Upper lobe of left lung (tissue), 6 donors: Measurements from ENCODE around the gene SMOC2. TPM values are rescaled to one million over a fixed set of nuclear protein-coding genes. Genes with fewer than 3 reads are reported as not detected.
A peak's percentile ranks its signal among the peaks of the same experiment; 100 is the strongest.

Experiments
- ATAC-seq, 2 donors: fragments of 200-7000 bp; cut with Tn5 transposase; one replicate each; pipeline ENCODE4 v1.9.1; 2022; ENCODE audit warnings: mild to moderate bottlenecking in 2 of 2, moderate library complexity in 2 of 2; ENCODE audit not compliant: low FRiP score in 2 of 2
- DNase-seq, 2 donors: peaks; one replicate each; pipeline ENCODE4 v3.0.0-alpha.2; 2019 to 2020
- H3K27ac ChIP-seq, 4 donors: fragments of 200-600 bp; sonication (generic); one replicate each; pipeline ENCODE4 v1.5.1; 2016 to 2019
- H3K27me3 ChIP-seq, 4 donors: fragments of 200-600 bp; sonication (generic); one replicate each; pipeline ENCODE4 v1.5.1; 2017 to 2019
- H3K36me3 ChIP-seq, 4 donors: fragments of 200-600 bp; sonication (generic); one replicate each; pipeline ENCODE4 v1.5.1; 2016 to 2019
- H3K4me1 ChIP-seq, 4 donors: fragments of 200-600 bp; sonication (generic); one replicate each; pipeline ENCODE4 v1.5.1; 2018 to 2019
- H3K4me3 ChIP-seq, 4 donors: fragments of 200-600 bp; sonication (generic); one replicate each; pipeline ENCODE4 v1.5.1; 2017 to 2019; ENCODE audit warnings: mild to moderate bottlenecking in 2 of 4, moderate library complexity in 1 of 4
- H3K9me3 ChIP-seq, 4 donors: fragments of 200-600 bp; sonication (generic); one replicate each; pipeline ENCODE4 v1.5.1; 2018 to 2019
- EP300 ChIP-seq, 4 donors: sonication (generic); formaldehyde crosslinking; IDR thresholded peaks; one replicate each; pipeline ENCODE4 v1.5.1; 2017; ENCODE audit warnings: antibody characterized with exemption in 4 of 4, control low read depth in 2 of 4
- POLR2A ChIP-seq, 4 donors: fragments of 450-650 bp; IDR thresholded peaks; one replicate each; pipeline ENCODE4 v1.5.1; 2016 to 2017; ENCODE audit warnings: antibody characterized with exemption in 4 of 4, mild to moderate bottlenecking in 2 of 4
- POLR2AphosphoS5 ChIP-seq, 2 donors: sonication (generic); formaldehyde crosslinking; IDR thresholded peaks; one replicate each; pipeline ENCODE4 v1.5.1; 2017; ENCODE audit warnings: antibody characterized with exemption in 2 of 2
- WGBS, 2 donors: methylation state at CpG; one replicate each; pipeline ENCODE4 v1.1.5; 2017 to 2018; 5-methylcytosine and 5-hydroxymethylcytosine counted together
- total RNA-seq, 6 donors: library from RNA; depleted of rRNA in 4 of 6; stranded (reverse); fragments of >200 nt in 4 of 6; gene quantifications; one replicate each; pipeline versions ENCODE4 v1.1.0 to v1.2.1, GENCODE V29; 2016 to 2021
- TF ChIP-seq, protein P1 (sequence below), 6 experiments: fragments of 450-650 bp in 4 of 6; fragments of 200-600 bp in 2 of 6; sonication (generic) in 2 of 6; IDR thresholded peaks; one replicate each; pipeline ENCODE4 v1.5.1; 2016 to 2019; ENCODE audit warnings: antibody characterized with exemption in 6 of 6
- donor health status: DM: no; HTN: no; CAD: no; lungs with moderate emphysema.
- donor health status: DM: no; HTN: yes; CAD: no; lungs with severe emphysema.

The SMOC2 gene
- total RNA-seq, 6 donors from 2014 or later: 1.0 to 18.9 (median 5.0) TPM

DNA sequence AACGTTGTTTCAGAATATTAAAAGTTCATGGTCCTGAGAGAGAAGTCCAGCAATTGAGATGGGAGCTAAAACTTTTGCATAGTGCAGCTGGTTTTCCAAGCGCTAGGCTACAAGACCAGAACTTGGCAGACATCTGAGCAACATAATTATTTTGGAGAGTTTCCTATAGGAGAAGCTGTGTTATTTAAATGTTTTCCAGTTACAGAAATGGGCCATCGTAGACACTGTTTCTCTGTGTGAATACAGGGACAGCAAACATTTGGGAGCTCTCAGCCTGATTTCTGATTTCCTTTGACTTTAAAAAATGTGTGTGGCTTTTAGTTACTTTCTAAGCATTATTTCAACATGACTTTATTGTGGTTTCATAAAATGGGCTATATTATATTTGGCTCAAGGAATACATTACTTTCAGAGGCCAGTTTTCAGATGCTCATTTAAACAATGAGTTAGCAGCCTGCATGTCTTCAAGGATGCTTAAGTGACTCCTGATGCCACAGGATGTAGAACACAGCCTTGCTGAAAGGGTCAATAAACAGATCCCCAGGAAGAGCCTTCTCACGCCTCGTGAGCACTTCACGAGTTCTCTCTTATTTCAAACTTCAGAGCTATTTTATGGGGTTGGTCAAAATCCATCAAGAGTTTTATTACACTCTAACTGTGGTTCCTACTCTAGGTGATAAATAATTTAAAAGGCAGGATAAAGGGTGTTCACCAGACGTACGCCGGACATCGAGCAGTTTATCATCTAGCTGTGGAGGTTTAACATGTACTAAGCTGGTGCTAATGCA lies 193.8 kb downstream of the SMOC2 start:
- no peaks in the 10 kb centered on the region for H3K9me3 ChIP-seq
- no peaks in the 10 kb centered on the region for H3K4me1 ChIP-seq
- 71 to 75% methylated on average over 10 of the region's 10 CpGs for WGBS, 2 donors
- DNase-seq (no peak), ATAC-seq (no peak)
- TF ChIP-seq POLR2AphosphoS5 (IDR thresholded peaks at IDR 0.05) (no peak), EP300 (IDR thresholded peaks at IDR 0.05) (no peak), POLR2A (IDR thresholded peaks at IDR 0.05) (no peak)
- TF ChIP-seq, protein P1, sequence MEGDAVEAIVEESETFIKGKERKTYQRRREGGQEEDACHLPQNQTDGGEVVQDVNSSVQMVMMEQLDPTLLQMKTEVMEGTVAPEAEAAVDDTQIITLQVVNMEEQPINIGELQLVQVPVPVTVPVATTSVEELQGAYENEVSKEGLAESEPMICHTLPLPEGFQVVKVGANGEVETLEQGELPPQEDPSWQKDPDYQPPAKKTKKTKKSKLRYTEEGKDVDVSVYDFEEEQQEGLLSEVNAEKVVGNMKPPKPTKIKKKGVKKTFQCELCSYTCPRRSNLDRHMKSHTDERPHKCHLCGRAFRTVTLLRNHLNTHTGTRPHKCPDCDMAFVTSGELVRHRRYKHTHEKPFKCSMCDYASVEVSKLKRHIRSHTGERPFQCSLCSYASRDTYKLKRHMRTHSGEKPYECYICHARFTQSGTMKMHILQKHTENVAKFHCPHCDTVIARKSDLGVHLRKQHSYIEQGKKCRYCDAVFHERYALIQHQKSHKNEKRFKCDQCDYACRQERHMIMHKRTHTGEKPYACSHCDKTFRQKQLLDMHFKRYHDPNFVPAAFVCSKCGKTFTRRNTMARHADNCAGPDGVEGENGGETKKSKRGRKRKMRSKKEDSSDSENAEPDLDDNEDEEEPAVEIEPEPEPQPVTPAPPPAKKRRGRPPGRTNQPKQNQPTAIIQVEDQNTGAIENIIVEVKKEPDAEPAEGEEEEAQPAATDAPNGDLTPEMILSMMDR (IDR thresholded peaks at IDR 0.05): no peak
- H3K4me3 ChIP-seq: no peak overlapping the region
- no peak overlapping the region for H3K27ac ChIP-seq
- no peaks in the 10 kb centered on the region for H3K36me3 ChIP-seq
- no peaks in the 10 kb centered on the region for H3K27me3 ChIP-seq

DNA sequence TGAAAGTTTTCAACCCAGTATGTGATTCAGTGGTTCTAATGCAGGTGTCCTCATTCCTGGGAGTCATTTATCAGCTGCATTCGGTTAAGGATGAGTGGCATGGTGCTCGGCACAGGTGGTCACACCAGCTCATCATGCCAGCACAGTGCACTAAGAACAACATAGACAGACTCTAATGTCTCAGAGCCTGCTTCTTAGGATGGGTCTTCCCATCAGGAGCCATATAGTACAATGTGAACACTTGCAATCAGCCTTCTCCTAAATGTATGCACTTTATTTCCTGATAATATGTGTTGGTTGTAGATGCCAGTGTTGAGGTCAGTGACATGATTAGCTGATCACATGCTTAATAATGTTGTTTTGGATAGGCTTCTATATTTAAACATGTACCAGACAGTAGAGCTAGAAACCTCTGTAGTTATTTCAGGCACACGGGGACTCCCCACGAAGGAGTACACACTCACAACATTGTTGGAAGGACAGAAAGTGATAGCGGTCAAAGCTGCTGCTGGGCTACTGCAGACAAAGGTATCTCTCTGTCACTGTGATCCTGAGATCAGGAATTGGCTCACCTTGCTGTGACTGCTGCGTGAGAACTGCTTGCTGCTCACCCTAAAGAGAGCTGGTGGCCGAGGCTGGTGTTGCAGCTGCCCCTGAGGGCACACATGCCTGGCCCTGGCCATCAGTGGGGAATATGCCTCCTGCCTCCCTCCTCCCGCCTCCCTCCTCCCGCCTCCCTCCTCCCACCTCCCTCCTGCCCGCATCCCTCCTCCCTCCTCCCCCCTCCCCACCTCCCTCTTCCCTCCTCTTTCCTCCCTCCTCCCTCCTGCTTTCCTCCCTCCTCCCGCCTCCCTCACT lies 195.4 kb downstream of the SMOC2 start:
- WGBS, 2 donors: 55 to 61% methylated on average over 6 to 10 of the region's 11 CpGs
- no peak overlapping the region for H3K27ac ChIP-seq
- no peaks in the 10 kb centered on the region for H3K36me3 ChIP-seq
- H3K4me1 ChIP-seq: no peaks in the 10 kb centered on the region
- H3K27me3 ChIP-seq: no peaks in the 10 kb centered on the region
- no peak overlapping the region for H3K4me3 ChIP-seq
- no peak for ATAC-seq
- no peak for DNase-seq
- no peaks in the 10 kb centered on the region for H3K9me3 ChIP-seq
- TF ChIP-seq POLR2A (IDR thresholded peaks at IDR 0.05) (no peak), POLR2AphosphoS5 (IDR thresholded peaks at IDR 0.05) (no peak), EP300 (IDR thresholded peaks at IDR 0.05) (no peak)
- TF ChIP-seq, protein P1 (IDR thresholded peaks at IDR 0.05): no peak

DNA sequence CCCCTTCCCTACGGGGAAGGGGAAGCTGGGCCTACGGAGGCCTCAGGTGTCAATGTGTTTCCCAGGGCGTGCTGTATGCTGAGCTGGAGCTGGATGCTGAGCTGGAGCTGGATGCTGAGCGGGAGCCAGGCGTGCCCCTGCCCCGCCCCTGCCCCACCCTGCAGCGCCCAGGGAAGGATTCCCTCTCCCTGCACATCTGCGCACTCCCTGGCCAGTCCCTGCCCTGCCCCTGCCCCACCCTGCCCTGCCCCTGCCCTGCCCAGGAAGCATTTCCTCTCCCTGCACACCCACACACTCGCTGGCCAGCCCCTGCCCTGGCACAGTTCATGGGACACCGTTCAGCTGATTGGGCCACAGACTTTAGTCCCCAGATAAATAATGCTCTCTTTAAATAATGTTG lies 196.8 kb downstream of the SMOC2 start:
- Histone ChIP-seq H3K36me3 (no peaks in the 10 kb centered on the region), H3K4me3 (no peak overlapping the region), H3K4me1 (no peaks in the 10 kb centered on the region), H3K27ac (no peak overlapping the region), H3K9me3 (no peaks in the 10 kb centered on the region), H3K27me3 (no peaks in the 10 kb centered on the region)
- 49 to 79% methylated on average over 6 to 10 of the region's 10 CpGs for WGBS, 2 donors
- TF ChIP-seq, protein P1 (IDR thresholded peaks at IDR 0.05): no peak
- TF ChIP-seq POLR2AphosphoS5 (IDR thresholded peaks at IDR 0.05) (no peak), POLR2A (IDR thresholded peaks at IDR 0.05) (no peak), EP300 (IDR thresholded peaks at IDR 0.05) (no peak)
- DNase-seq (no peak), ATAC-seq (no peak)

DNA sequence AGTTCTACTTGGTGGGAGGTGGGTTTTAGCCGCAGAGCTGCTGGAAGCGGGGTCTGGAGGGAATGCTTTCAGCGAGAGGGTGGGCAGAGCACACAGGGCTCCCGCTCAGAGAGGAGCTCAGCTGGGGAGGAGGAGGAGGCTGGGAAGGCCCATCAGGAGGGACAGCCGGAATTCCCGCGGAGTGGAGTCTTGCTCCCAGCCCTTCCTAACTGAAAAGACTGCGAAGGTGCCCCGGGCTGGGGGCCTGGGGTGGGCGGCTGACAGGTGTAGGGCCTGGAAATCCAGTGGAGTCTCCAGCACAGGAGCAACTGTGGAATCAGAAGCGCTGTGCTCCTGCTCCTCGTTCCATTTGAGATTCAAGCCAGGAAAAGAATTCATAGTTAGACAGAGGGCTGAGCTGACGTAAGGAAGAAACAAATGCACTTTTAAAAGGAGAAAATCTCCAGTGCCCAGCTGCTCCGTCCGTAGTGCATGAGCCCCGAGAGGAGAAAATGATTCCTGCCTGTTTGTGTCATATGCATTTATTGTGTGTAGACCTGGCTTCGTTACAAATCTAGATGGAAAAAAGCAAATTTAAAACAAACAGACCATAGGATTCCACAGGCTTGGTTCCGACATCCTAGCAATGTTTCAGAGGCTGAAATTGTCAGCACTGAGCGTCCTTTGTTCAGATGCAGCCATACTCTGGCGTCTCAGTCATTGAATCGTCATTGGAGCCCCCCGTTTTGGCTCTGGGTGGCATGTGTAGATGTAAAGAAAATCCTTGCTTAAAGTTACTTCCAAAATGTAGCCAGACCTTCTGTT lies 197.7 kb downstream of the SMOC2 start:
- Histone ChIP-seq H3K36me3 (no peaks in the 10 kb centered on the region), H3K4me3 (no peak overlapping the region), H3K27me3 (no peaks in the 10 kb centered on the region), H3K9me3 (no peaks in the 10 kb centered on the region), H3K4me1 (no peaks in the 10 kb centered on the region), H3K27ac (no peak overlapping the region)
- DNase-seq (no peak), ATAC-seq (peak in 1 of 2 donors; percentile 5)
- WGBS, 2 donors: 49 to 65% methylated on average over 22 of the region's 22 CpGs
- no peak for TF ChIP-seq EP300 (IDR thresholded peaks at IDR 0.05)
- no peak for TF ChIP-seq POLR2AphosphoS5 (IDR thresholded peaks at IDR 0.05)
- TF ChIP-seq POLR2A (IDR thresholded peaks at IDR 0.05): no peak
- TF ChIP-seq, protein P1 (IDR thresholded peaks at IDR 0.05): no peak
